AG04449 (cell line): ENCODE measurements around the gene DNM3.

Experiments
- CTCF ChIA-PET: fragments of 350-600 bp; formaldehyde crosslinking; extraction: SDS; loops from one replicate; lab custom pipeline; 2021; ENCODE audit warnings: antibody characterized with exemption; lab: Yijun Ruan, JAX
- POLR2A ChIA-PET: fragments of 400-600, 350-600 bp; formaldehyde crosslinking; extraction: SDS; loops from one replicate; lab custom pipeline; 2020; ENCODE audit warnings: antibody characterized with exemption, inconsistent platforms; lab: Yijun Ruan, JAX
- DNase-seq: peaks from one replicate; pipeline ENCODE4 v3.0.0-alpha.2; 2010; ENCODE audit warnings: low read depth, low spot score
- H3K4me3 ChIP-seq: 2 replicates; pipeline ENCODE4 v1.5.1; 2011; ENCODE audit warnings: low read depth, mild to moderate bottlenecking, control low read depth, low read length
- CTCF ChIP-seq: IDR thresholded peaks from one replicate; pipeline ENCODE4 v1.5.1; 2011; ENCODE audit warnings: mild to moderate bottlenecking, moderate library complexity, low read length, control low read depth, inconsistent platforms; ENCODE audit not compliant: insufficient read depth; ENCODE audit errors: missing control alignments

The DNM3 gene

DNA sequence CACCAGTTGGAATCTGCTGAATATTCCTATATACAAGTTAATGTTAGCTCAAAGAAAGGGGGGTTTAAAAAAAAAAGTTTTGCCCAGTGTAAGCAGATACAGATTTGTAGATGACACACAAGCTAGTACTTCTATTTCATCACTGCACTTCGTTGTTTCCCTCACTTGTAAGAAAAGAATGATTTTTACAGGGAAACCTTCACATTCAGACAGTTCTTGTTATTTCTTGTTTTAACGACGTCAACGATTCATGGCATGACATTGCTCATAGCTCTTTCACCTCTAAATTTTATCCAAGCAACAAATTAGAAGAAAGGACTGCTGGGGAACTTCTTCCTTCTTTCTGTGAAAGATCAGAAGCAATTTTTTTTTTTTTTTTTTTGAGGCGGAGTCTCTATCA, 553.5 kb downstream of the DNM3 start:
- POLR2A ChIA-PET, result interaction anchor here (0.9 kb wide), 1 partner anchor 10 kb away, joined by 3 read pairs; no protein-coding TSS in a partner anchor
- CTCF ChIA-PET, result interaction anchor here (1.5 to 7.1 kb wide), 3 partner anchors 10 to 392 kb away, joined by 5 to 69 read pairs (median 5); no protein-coding TSS in a partner anchor

GRCh38 chr1:172395576-172395975, 554.3 kb downstream of the DNM3 start:
- CTCF ChIA-PET, result interaction anchor here (7.1 kb wide), 1 partner anchor 392 kb away, joined by 69 read pairs; no protein-coding TSS in a partner anchor
- no peak for TF ChIP-seq CTCF

More for the DNA sequence above, 553.5 kb downstream of the DNM3 start:
- TF ChIP-seq CTCF, result no peak
- no peak overlapping the region for H3K4me3 ChIP-seq
- no peak for DNase-seq

DNA sequence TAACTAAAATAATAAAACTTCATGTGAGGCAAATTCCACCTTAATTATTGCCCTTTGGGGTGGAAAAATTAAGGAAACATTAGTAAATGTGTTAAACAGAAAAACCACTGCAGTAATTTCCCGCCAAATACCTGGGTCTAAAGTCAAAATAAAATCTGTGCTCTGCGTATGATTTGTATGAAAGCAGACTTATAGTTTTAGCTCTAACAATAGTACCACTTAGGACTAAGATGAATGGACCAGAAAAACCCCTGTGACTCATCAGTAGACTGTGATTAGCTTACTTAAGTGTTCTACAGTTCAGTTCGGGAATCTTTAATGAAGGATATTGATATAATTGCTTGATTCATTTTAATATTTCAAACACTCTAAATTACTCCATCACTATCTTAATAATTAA, 555.9 kb downstream of the DNM3 start:
- H3K4me3 ChIP-seq, result no peak overlapping the region
- CTCF ChIA-PET, result interaction anchor here (0.7 to 7.1 kb wide), 6 partner anchors 31 to 399 kb away, joined by 3 to 69 read pairs (median 4); no protein-coding TSS in a partner anchor
- no peak for DNase-seq
- no peak for TF ChIP-seq CTCF
- POLR2A ChIA-PET, result interaction anchor here (2.8 kb wide), 1 partner anchor 39 kb away, joined by 15 read pairs; no protein-coding TSS in a partner anchor

More at GRCh38 chr1:172395576-172395975, 554.3 kb downstream of the DNM3 start:
- POLR2A ChIA-PET, result no interaction called here
- H3K4me3 ChIP-seq, result no peak overlapping the region
- no peak for DNase-seq

GRCh38 chr1:172397633-172398032, 556.3 kb downstream of the DNM3 start:
- H3K4me3 ChIP-seq, result no peak overlapping the region
- TF ChIP-seq CTCF, result no peak
- no peak for DNase-seq
- POLR2A ChIA-PET, result interaction anchor here (0.7 to 2.8 kb wide), 2 partner anchors 39 to 253 kb away, joined by 3 to 15 read pairs; no protein-coding TSS in a partner anchor
- CTCF ChIA-PET, result interaction anchor here (0.7 to 7.1 kb wide), 8 partner anchors 13 to 412 kb away, joined by 3 to 69 read pairs (median 5); no protein-coding TSS in a partner anchor

DNA sequence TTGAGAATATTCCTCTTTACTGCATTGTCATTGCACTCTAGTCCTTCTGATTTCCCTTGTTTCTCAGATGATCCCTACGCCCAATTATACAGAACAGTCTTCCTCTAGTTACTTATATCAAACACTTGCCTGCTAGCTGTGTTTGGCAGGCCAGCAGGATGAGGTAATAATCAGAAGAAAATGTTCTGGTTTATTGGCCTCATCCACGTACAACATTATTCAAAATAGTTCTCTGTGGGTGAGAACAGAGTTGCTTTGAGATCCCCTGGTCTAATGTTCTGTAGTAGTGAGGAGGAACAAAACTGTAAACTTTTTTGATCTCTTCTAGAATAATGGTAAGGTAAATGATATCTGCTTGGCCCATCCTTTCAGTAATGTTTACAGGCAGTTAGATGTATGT, 556.9 kb downstream of the DNM3 start:
- ChIA-PET POLR2A (interaction anchor here (0.7 to 2.8 kb wide), 3 partner anchors 40 to 255 kb away, joined by 3 to 15 read pairs (median 7); no protein-coding TSS in a partner anchor), CTCF (interaction anchor here (1.2 to 7.1 kb wide), 9 partner anchors 10 to 413 kb away, joined by 4 to 69 read pairs (median 6); no protein-coding TSS in a partner anchor)
- H3K4me3 ChIP-seq, result no peak overlapping the region

More for the DNA sequence above, 556.9 kb downstream of the DNM3 start:
- TF ChIP-seq CTCF, result no peak
- no peak for DNase-seq
